Fibroblast of skin of left quadriceps (primary cell): Measurements from ENCODE around the gene DCDC1.

Experiments
- DNase-seq, 2 experiments: peaks; one replicate each; pipeline ENCODE4 v3.0.0-alpha.2; 2013; ENCODE audit warnings: low read depth in 2 of 2

Gene DCDC1

DNA sequence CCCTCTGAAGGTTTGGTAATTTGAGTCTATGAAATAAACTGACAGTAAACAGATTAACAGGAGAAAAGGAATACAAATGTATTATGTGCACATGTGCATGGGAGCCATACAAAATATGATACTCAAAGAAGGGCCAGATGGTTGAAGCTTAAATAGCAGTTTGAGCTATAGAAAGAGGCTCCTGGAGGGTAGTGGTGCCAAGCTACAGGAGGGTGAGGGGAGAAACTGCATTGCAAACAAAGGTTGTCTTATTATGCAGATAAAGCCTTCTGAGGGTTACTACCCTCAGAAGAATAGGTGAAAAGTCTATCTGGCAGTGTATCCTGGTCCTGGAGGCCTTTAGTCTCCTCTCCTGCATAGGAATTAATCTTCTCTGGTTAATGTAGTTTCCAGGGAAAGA, 516.1 kb downstream of the DCDC1 start:
- no peak for DNase-seq

DNA sequence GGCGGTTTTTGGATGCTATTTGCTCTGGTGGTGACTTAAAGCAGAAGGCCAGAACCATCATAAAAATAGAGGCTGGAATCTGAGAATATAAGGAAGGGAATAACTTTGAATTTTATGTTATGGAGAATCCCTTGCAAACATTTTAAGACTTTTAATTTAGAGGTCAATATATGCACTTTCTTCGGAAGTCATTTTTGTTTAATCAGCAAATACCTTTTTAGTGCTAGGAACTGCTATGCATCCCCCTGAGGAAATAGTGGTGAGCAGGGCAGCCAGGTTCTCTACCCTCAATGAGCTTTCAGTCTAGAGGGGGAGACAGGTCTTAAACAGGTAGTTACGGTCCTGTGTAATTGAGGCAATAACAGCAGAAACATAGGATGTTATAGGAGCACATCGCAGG, 516.9 kb downstream of the DCDC1 start:
- DNase-seq = no peak

GRCh38 chr11:30852091-30852490, 517.4 kb downstream of the DCDC1 start:
- DNase-seq = no peak

DNA sequence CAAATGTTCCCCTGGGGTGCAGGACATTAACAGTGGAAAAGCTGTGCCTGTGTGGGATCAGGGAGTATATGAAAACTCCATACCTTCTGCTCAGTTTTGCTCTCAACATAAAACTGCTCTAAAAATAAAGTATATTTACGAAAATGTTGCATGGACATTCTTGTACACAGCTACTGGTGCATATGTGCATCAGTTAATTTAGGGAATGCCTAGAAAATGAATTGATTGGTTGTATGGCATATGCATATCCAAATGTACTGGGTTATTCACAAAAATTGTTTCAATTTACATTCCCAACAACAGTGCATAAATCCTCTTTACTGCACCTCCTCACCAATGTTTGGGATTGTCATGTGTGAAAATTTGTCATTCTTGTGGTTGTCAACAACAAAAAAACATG, 532.3 kb downstream of the DCDC1 start:
- DNase-seq = no peak

GRCh38 chr11:30832831-30833230, 536.7 kb downstream of the DCDC1 start:
- no peak for DNase-seq

DNA sequence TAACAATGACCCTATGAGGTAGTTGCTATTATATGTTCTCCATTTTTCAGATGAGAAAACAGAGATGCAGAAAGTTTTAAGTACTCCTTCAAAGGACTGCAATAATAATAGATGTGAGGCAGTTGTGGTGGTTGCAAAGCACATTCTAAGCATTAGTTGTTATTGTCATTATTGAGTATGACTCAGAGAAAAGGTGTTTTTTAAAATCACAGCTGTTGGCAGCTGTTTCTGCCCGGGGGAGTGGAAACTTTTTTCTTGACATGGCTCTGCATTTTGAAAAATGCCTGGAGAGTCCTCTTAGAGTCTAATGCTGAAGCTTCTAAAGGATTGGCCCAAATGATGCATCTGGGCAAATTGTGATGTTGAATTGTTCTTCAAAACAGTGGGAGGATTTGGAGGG, 538.9 kb downstream of the DCDC1 start:
- DNase-seq = no peak

DNA sequence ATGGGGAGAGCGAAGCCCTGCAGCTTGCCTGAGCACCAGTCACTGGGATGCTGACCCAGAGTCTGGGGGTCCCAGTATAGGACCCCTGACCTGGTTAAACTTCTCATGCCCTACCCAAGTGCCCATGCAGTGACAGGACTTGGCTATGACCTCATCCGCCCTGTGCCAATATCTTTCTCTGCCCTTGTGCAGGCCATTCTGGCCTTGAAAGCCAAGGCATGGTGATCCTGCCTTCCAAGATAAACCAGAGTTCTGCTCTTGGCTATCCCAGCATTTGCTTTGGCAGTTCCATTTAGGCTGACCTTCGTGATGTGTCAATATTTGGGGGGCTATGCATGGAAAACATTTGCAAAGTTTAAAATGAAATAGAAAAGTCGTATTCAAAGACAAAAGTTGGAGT, 542.6 kb downstream of the DCDC1 start:
- DNase-seq = no peak

DNA sequence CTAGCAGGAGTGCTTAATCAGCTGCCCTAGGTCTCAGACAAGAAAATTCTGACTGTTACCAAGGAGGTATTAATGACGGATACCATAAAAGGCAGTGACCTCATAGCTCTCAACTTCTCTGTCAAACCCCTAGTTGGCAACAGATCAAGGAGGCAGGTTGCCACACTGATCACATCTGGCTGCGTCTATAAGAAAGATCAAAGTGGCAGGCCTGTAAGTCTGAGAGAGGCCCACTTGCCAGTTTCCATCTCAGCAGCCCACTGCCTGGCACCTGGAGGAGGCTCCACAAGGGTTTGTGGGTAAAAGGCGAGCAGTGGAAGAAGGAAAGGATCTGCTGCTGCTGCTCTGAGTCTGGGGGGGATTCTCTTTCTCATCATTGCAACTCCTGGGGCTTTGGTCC, 543.8 kb downstream of the DCDC1 start:
- DNase-seq = no peak

- no peak for DNase-seq
These were observed 546.4 kb downstream of the DCDC1 start for GRCh38 chr11:30823119-30823518.

DNA sequence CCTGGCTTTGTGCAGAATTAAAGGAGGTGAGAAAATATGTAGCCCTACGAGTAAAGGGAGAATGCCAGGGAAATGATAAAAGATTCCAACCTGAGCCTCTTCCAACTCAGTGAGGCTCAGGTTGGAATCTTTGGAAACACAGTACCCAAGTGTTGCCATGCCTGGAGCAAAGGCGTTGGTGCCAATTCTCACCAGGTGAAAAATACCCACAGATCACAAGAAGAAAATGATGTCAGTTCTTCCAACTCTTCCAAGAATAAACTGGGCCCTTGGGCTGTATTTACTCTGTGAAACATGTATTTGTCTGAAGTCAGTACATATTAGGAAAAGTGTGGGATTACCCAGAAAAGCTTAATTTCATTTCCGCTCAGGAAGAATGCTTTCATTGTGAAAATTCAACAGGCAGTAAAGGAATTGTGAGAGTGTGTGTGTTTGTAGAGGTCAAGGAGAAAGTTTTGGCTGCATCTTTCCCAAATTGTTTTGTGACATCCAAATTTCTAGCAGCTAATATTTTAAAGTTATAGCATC, 548.0 kb downstream of the DCDC1 start:
- no peak for DNase-seq

DNA sequence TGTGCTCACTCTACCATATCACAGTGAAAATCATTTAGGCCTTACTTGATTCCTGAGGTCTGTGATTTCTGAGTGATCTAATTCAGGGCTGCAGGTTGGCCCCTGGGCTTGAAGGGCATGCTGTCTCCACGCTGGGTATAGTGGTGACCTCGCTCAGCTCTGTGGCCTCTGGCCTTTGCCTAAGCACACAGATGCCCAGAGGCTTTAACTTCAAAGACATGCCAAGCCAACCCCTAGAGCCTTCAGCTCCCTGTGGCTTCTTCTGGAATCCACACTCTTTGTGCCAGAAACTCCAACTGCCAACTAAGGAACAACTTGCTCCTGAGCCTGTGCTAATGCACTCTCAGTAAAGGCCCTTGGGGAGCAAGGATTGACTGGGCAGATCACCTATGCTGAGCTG, 550.8 kb downstream of the DCDC1 start:
- DNase-seq = no peak

DNA sequence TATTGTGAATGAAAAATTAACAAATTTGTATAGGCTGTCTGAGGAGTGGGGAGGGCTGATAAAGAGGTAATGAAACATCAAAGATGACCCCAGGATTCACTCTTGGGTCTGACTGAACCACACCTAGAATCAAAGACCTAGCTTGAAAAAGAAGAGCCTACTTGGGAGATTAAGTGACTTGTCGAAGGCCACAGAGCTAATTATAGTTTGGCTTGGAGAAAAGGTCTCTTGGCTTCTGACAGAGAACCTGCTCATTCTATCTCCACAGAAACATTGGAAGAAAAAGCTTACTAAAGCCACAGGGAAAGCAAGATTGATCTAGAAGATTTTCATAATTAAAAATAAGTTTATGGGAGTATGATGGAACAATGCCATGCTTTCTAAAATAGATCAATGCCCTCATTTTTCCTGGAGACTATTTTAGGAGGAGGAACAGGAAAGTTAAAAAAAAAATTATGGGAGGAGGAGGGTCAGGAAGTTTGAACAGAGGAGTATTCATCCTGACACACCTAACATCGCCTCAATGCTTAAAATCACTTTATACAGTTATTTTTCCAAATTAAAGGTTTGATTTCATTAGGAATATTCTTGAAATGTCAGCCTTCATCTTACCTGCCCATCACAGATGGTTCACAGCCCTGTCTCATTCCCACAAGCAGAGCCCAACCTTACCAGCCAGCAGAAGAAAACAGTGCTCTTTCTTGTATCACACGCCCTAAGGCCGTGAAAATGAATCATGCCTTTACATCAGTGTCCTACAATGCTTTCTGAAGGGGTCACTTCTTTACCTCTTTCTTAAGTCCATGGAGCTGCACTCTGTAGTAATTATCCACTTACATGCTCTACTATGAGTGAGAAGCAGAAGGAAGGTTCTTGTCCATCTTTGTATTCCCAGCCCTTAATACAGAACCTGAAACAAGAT, 552.3 kb downstream of the DCDC1 start:
- DNase-seq = no peak

- DNase-seq = no peak
These were observed 553.9 kb downstream of the DCDC1 start for GRCh38 chr11:30815619-30816018.

DNA sequence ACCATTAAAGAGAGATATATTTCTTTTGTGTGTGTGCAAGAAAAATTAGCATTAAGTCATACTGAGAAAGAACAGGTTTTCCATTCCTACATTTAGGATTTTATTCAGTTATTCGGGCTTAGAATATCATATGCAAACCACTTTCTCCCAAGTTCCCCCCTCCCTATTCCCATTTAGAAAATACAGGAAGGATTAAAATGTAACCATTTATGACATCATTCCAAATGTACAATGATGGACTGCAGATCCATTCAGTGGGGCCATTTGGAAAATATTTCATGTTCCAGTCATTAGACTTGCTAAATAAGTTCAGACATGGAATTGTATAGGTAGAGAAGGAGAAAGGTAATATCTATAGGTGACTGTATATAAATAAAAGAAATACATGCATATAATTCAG, 554.8 kb downstream of the DCDC1 start:
- DNase-seq = no peak
